HepG2 (cell line): ENCODE data around the gene MTSS2. TPM values are rescaled to one million over a fixed set of nuclear protein-coding genes. Genes with fewer than 3 reads are reported as not detected.

Experiments used
- ATF4 ChIP-seq, 2 experiments: fragments of 450-650 bp in 1 of 2; sonication (generic) in 1 of 2; formaldehyde crosslinking; IDR thresholded peaks; 2 replicates each; pipeline versions ENCODE4 v1.5.0 to v1.8.0; 2020 to 2022; ENCODE audit warnings: mild to moderate bottlenecking in 1 of 2, missing genetic modification reagents in 1 of 2
- CAMTA2 ChIP-seq: sonication (generic); formaldehyde crosslinking; IDR thresholded peaks from 2 replicates; pipeline ENCODE4 v1.4.0; 2020; ENCODE audit warnings: mild to moderate bottlenecking, missing genetic modification reagents, borderline replicate concordance
- CENPX ChIP-seq: sonication (generic); formaldehyde crosslinking; IDR thresholded peaks from 2 replicates; pipeline ENCODE4 v1.9.0; 2021; ENCODE audit warnings: mild to moderate bottlenecking, missing genetic modification reagents, moderate library complexity
- KLF15 ChIP-seq: sonication (generic); formaldehyde crosslinking; IDR thresholded peaks from 2 replicates; pipeline ENCODE4 v1.8.1; 2023; ENCODE audit warnings: borderline replicate concordance, mild to moderate bottlenecking, inconsistent platforms, missing genetic modification reagents, mixed read lengths
- MAF1 ChIP-seq: sonication (generic); formaldehyde crosslinking; IDR thresholded peaks from 2 replicates; pipeline ENCODE4 v1.5.0; 2020; ENCODE audit warnings: missing genetic modification reagents, borderline replicate concordance
- MBNL3 ChIP-seq: fragments of 250-450 bp; sonication (Bioruptor Pico); conservative IDR thresholded peaks from 2 replicates; pipeline ENCODE4 v1.8.0; 2022; ENCODE audit warnings: mild to moderate bottlenecking, inconsistent platforms
- NRL ChIP-seq: sonication (generic); formaldehyde crosslinking; IDR thresholded peaks from 2 replicates; pipeline ENCODE4 v1.5.0; 2020; ENCODE audit warnings: missing genetic modification reagents, mild to moderate bottlenecking, moderate library complexity, borderline replicate concordance
- REL ChIP-seq: sonication (generic); formaldehyde crosslinking; conservative IDR thresholded peaks from 2 replicates; pipeline ENCODE4 v1.8.0; 2022; ENCODE audit warnings: mild to moderate bottlenecking, missing genetic modification reagents, moderate library complexity
- RNF2 ChIP-seq: fragments of 450-650 bp; conservative IDR thresholded peaks from 2 replicates; pipeline ENCODE4 v1.6.1; 2016; ENCODE audit warnings: low read depth
- TARDBP ChIP-seq: sonication (generic); formaldehyde crosslinking; IDR thresholded peaks from 2 replicates; pipeline ENCODE4 v1.8.0; 2022; ENCODE audit warnings: mild to moderate bottlenecking, missing genetic modification reagents
- U2AF2 ChIP-seq: fragments of 200-400 bp; formaldehyde crosslinking; IDR thresholded peaks from 2 replicates; pipeline ENCODE4 v1.6.1; 2017; ENCODE audit warnings: low read depth, mild to moderate bottlenecking, low read length
- ZC3H4 ChIP-seq: sonication (generic); formaldehyde crosslinking; IDR thresholded peaks from 2 replicates; pipeline ENCODE4 v1.4.0; 2020; ENCODE audit warnings: missing genetic modification reagents, borderline replicate concordance
- ZFP36L1 ChIP-seq: sonication (generic); formaldehyde crosslinking; IDR thresholded peaks from 2 replicates; pipeline ENCODE4 v1.8.0; 2022; ENCODE audit warnings: mild to moderate bottlenecking, missing genetic modification reagents, moderate library complexity
- ZNF225 ChIP-seq: sonication (generic); formaldehyde crosslinking; IDR thresholded peaks from 2 replicates; pipeline ENCODE4 v1.4.0; 2020; ENCODE audit warnings: mild to moderate bottlenecking, missing genetic modification reagents
- ZNF44 ChIP-seq: sonication (generic); formaldehyde crosslinking; IDR thresholded peaks from 2 replicates; pipeline ENCODE4 v1.5.1; 2020; ENCODE audit warnings: mild to moderate bottlenecking, missing genetic modification reagents
- ZNF629 ChIP-seq: sonication (generic); formaldehyde crosslinking; conservative IDR thresholded peaks from 2 replicates; pipeline ENCODE4 v1.5.0; 2020; ENCODE audit warnings: missing genetic modification reagents
- polyA plus RNA-seq, 8 experiments: library from polyadenylated mRNA; depleted of rRNA in 3 of 8; stranded (reverse) in 7 of 8; unstranded in 1 of 8; fragments of >200 nt; fragmentation: Illumina TruSeq in 4 of 8; extraction: Trizol in 4 of 8; gene quantifications; 2 replicates each; pipeline versions ENCODE4 v1.2.1 to v1.2.3, GENCODE V29; 2011 to 2016; ENCODE audit warnings: low read depth in 4 of 8, missing spikeins in 1 of 8, mixed read lengths in 1 of 8; ENCODE audit not compliant: insufficient read depth in 1 of 8
- total RNA-seq, 5 experiments: library from RNA; depleted of rRNA; stranded (reverse); fragments of >200 nt; fragmentation: Illumina TruSeq; extraction: Trizol; gene quantifications; 2 replicates each; pipeline ENCODE4 v1.2.3, GENCODE V29; 2016; ENCODE audit warnings: low read depth in 1 of 5
- TF ChIP-seq, protein P1 (sequence below): sonication (generic); formaldehyde crosslinking; IDR thresholded peaks from 2 replicates; pipeline ENCODE4 v1.4.0; 2020; ENCODE audit warnings: missing genetic modification reagents, mild to moderate bottlenecking, borderline replicate concordance
- TF ChIP-seq, protein P2 (sequence below): IDR thresholded peaks from 2 replicates; pipeline ENCODE4 v1.6.1; 2012; ENCODE audit warnings: low read length, improper control_type of control experiment

Gene MTSS2
- total and polyA plus RNA-seq, 2 of the 13 experiments (the other 11 are each of a cell fraction or from before 2014, with no cell fraction given), result 132 to 242 TPM

- TF ChIP-seq, protein P1, sequence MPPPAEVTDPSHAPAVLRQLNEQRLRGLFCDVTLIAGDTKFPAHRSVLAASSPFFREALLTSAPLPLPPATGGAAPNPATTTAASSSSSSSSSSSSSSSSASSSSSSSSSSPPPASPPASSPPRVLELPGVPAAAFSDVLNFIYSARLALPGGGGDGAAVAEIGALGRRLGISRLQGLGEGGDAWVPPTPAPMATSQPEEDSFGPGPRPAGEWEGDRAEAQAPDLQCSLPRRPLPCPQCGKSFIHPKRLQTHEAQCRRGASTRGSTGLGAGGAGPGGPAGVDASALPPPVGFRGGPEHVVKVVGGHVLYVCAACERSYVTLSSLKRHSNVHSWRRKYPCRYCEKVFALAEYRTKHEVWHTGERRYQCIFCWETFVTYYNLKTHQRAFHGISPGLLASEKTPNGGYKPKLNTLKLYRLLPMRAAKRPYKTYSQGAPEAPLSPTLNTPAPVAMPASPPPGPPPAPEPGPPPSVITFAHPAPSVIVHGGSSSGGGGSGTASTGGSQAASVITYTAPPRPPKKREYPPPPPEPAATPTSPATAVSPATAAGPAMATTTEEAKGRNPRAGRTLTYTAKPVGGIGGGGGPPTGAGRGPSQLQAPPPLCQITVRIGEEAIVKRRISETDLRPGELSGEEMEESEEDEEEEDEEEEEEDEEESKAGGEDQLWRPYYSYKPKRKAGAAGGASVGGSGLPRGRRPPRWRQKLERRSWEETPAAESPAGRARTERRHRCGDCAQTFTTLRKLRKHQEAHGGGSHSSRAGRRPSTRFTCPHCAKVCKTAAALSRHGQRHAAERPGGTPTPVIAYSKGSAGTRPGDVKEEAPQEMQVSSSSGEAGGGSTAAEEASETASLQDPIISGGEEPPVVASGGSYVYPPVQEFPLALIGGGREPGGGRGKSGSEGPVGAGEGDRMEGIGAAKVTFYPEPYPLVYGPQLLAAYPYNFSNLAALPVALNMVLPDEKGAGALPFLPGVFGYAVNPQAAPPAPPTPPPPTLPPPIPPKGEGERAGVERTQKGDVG (CRISPR knock-in tag), result no peak
- TF ChIP-seq TARDBP (CRISPR knock-in tag) (no peak), MBNL3 (CRISPR knock-in tag) (no peak), MAF1 (CRISPR knock-in tag) (no peak), KLF15 (CRISPR knock-in tag) (no peak), ZNF225 (CRISPR knock-in tag) (no peak), RNF2 (0 out of 2 replicates have a peak, but pooled peaks have one; percentile 4), ZC3H4 (CRISPR knock-in tag) (0 out of 2 replicates have a peak, but pooled peaks have one; percentile 10), CAMTA2 (CRISPR knock-in tag) (peak; percentile 86; the same call in 1 of the 2 replicates), ATF4 (CRISPR knock-in tag; IDR thresholded peaks at IDR 0.05) (0 out of 4 replicates have a peak, but pooled peaks of 1 of the 2 experiments have one; percentile 6), ZFP36L1 (peak; percentile 57; the same call in 1 of the 2 replicates), U2AF2 (no peak), ZNF629 (CRISPR knock-in tag) (no peak), NRL (peak; percentile 66; the same call in 1 of the 2 replicates), ZNF44 (CRISPR knock-in tag) (peak; percentile 27; the same call in 1 of the 2 replicates), CENPX (no peak), REL (CRISPR knock-in tag) (0 out of 2 replicates have a peak, but pooled peaks have one; percentile 12)
- TF ChIP-seq, protein P2, sequence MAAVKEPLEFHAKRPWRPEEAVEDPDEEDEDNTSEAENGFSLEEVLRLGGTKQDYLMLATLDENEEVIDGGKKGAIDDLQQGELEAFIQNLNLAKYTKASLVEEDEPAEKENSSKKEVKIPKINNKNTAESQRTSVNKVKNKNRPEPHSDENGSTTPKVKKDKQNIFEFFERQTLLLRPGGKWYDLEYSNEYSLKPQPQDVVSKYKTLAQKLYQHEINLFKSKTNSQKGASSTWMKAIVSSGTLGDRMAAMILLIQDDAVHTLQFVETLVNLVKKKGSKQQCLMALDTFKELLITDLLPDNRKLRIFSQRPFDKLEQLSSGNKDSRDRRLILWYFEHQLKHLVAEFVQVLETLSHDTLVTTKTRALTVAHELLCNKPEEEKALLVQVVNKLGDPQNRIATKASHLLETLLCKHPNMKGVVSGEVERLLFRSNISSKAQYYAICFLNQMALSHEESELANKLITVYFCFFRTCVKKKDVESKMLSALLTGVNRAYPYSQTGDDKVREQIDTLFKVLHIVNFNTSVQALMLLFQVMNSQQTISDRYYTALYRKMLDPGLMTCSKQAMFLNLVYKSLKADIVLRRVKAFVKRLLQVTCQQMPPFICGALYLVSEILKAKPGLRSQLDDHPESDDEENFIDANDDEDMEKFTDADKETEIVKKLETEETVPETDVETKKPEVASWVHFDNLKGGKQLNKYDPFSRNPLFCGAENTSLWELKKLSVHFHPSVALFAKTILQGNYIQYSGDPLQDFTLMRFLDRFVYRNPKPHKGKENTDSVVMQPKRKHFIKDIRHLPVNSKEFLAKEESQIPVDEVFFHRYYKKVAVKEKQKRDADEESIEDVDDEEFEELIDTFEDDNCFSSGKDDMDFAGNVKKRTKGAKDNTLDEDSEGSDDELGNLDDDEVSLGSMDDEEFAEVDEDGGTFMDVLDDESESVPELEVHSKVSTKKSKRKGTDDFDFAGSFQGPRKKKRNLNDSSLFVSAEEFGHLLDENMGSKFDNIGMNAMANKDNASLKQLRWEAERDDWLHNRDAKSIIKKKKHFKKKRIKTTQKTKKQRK, result no peak
Observed at GRCh38 chr16:70725912-70726828, 40.3 kb upstream of the MTSS2 start (continued).
